IMR-90 (cell line): ENCODE measurements around the gene IFNK. TPM values are rescaled to one million over a fixed set of nuclear protein-coding genes. Genes with fewer than 3 reads are reported as not detected.

Experiments used
- ATAC-seq: fragments of 200-7000 bp; cut with Tn5 transposase; 2 replicates; pipeline ENCODE4 v1.9.1; 2020; ENCODE audit warnings: low read depth, mild to moderate bottlenecking, moderate library complexity
- BruUV-seq: library from RNA; stranded (reverse); fragments of 400-500 nt; replicated peaks from 2 replicates; lab custom pipeline; 2021; lab: Mats Ljungman, UMichigan
- CTCF ChIA-PET: fragments of 300-600 bp; formaldehyde crosslinking; extraction: SDS; loops from one replicate; lab custom pipeline; 2021; ENCODE audit warnings: antibody characterized with exemption; lab: Yijun Ruan, JAX
- POLR2A ChIA-PET: fragments of 300-600 bp; sonication (Branson Sonifier 250); formaldehyde crosslinking; loops from one replicate; lab custom pipeline; 2022; ENCODE audit warnings: antibody characterized with exemption; ENCODE audit not compliant: unreplicated experiment; lab: Charles Lee
- DNase-seq: peaks from one replicate; pipeline ENCODE4 v3.0.0; 2013
- H2AFZ ChIP-seq: replicated peaks from 2 replicates; pipeline ENCODE3; 2013; ENCODE audit warnings: low read length, mild to moderate bottlenecking; ENCODE audit not compliant: poor library complexity
- H2AK5ac ChIP-seq: 2 replicates; pipeline ENCODE4 v1.6.1; 2013; ENCODE audit warnings: low read depth, low read length, inconsistent platforms
- H2AK9ac ChIP-seq: replicated peaks from 2 replicates; pipeline ENCODE3; 2013; ENCODE audit warnings: mild to moderate bottlenecking, low read depth, low read length, moderate library complexity; ENCODE audit not compliant: poor library complexity
- H2BK120ac ChIP-seq: 2 replicates; pipeline ENCODE4 v1.6.1; 2013; ENCODE audit warnings: low read depth, low read length, inconsistent platforms
- H2BK15ac ChIP-seq: 3 replicates; pipeline ENCODE4 v1.6.1; 2013; ENCODE audit warnings: low read depth, low read length, inconsistent platforms
- H2BK20ac ChIP-seq: 2 replicates; pipeline ENCODE4 v1.6.1; 2013; ENCODE audit warnings: low read depth, mild to moderate bottlenecking, inconsistent platforms, low read length, moderate library complexity
- H2BK5ac ChIP-seq: 2 replicates; pipeline ENCODE4 v1.6.1; 2013; ENCODE audit warnings: mild to moderate bottlenecking, low read depth, low read length, inconsistent platforms; ENCODE audit not compliant: poor library complexity, severe bottlenecking
- H3K14ac ChIP-seq: replicated peaks from 2 replicates; pipeline ENCODE4 v1.6.1; 2013; ENCODE audit warnings: low read depth, low read length, inconsistent platforms
- H3K18ac ChIP-seq: 2 replicates; pipeline ENCODE4 v1.6.1; 2013; ENCODE audit warnings: low read depth, low read length, control low read depth
- H3K23ac ChIP-seq: 2 replicates; pipeline ENCODE4 v1.6.1; 2013; ENCODE audit warnings: low read depth, low read length, inconsistent platforms
- H3K27ac ChIP-seq: 2 replicates; pipeline ENCODE4 v1.5.1; 2013; ENCODE audit warnings: mild to moderate bottlenecking, control low read depth, low read length; ENCODE audit not compliant: insufficient read depth
- H3K27me3 ChIP-seq: 2 replicates; pipeline ENCODE4 v1.6.1; 2013; ENCODE audit warnings: low read length; ENCODE audit not compliant: control insufficient read depth, insufficient read depth
- H3K36me3 ChIP-seq: 2 replicates; pipeline ENCODE4 v1.6.1; 2013; ENCODE audit warnings: low read length, mixed read lengths; ENCODE audit not compliant: control insufficient read depth, insufficient read depth
- H3K4ac ChIP-seq: 2 replicates; pipeline ENCODE4 v1.6.1; 2013; ENCODE audit warnings: low read depth, low read length, inconsistent platforms
- H3K4me1 ChIP-seq: 2 replicates; pipeline ENCODE4 v1.6.1; 2013; ENCODE audit warnings: low read length, mixed read lengths; ENCODE audit not compliant: control insufficient read depth, insufficient read depth
- H3K4me2 ChIP-seq: 2 replicates; pipeline ENCODE4 v1.6.1; 2013; ENCODE audit warnings: low read depth, mild to moderate bottlenecking, control low read depth, low read length, moderate library complexity
- H3K4me3 ChIP-seq: 2 replicates; pipeline ENCODE4 v1.5.1; 2013; ENCODE audit warnings: low read depth, mild to moderate bottlenecking, control low read depth, low read length, moderate library complexity; ENCODE audit not compliant: insufficient read depth
- H3K56ac ChIP-seq: 2 replicates; pipeline ENCODE4 v1.6.1; 2013; ENCODE audit warnings: low read length, inconsistent platforms; ENCODE audit not compliant: insufficient read depth; ENCODE audit errors: extremely low read depth
- H3K79me1 ChIP-seq, 2 experiments: 2 replicates each; pipeline ENCODE4 v1.6.1; 2013; ENCODE audit warnings: low read length in 2 of 2, inconsistent platforms in 1 of 2, low read depth in 1 of 2
- H3K9ac ChIP-seq: 2 replicates; pipeline ENCODE4 v1.6.1; 2013; ENCODE audit warnings: low read depth, low read length, control low read depth
- H3K9me1 ChIP-seq: 2 replicates; pipeline ENCODE4 v1.6.1; 2013; ENCODE audit warnings: low read length, inconsistent platforms; ENCODE audit not compliant: insufficient read depth
- H3K9me3 ChIP-seq: 2 replicates; pipeline ENCODE4 v1.6.1; 2013; ENCODE audit warnings: low read length; ENCODE audit not compliant: control insufficient read depth, insufficient read depth
- H4K20me1 ChIP-seq: 2 replicates; pipeline ENCODE4 v1.6.1; 2013; ENCODE audit warnings: low read length, inconsistent platforms; ENCODE audit not compliant: insufficient read depth
- H4K5ac ChIP-seq: 2 replicates; pipeline ENCODE4 v1.6.1; 2013; ENCODE audit warnings: mild to moderate bottlenecking, low read depth, low read length, control low read depth
- H4K8ac ChIP-seq, 2 experiments: 2 replicates each; pipeline ENCODE4 v1.6.1; 2013; ENCODE audit warnings: low read depth in 2 of 2, low read length in 2 of 2, control low read depth in 1 of 2, inconsistent platforms in 1 of 2
- H4K91ac ChIP-seq: 2 replicates; pipeline ENCODE4 v1.6.1; 2013; ENCODE audit warnings: low read depth, low read length, inconsistent platforms; ENCODE audit not compliant: insufficient read depth
- CHD1 ChIP-seq: IDR thresholded peaks from 2 replicates; pipeline ENCODE4 v1.6.1; 2012; ENCODE audit warnings: low read depth, low read length, improper control_type of control experiment
- MAFK ChIP-seq: IDR thresholded peaks from 2 replicates; pipeline ENCODE4 v1.6.1; 2012; ENCODE audit warnings: low read depth, low read length, improper control_type of control experiment
- MXI1 ChIP-seq: IDR thresholded peaks from 2 replicates; pipeline ENCODE4 v1.6.1; 2012; ENCODE audit warnings: low read depth, mild to moderate bottlenecking, low read length, moderate library complexity, borderline replicate concordance
- POLR2A ChIP-seq: IDR thresholded peaks from 2 replicates; pipeline ENCODE4 v1.6.1; 2012; ENCODE audit warnings: mild to moderate bottlenecking, low read depth, low read length
- RAD21 ChIP-seq: IDR thresholded peaks from 2 replicates; pipeline ENCODE4 v1.6.1; 2012; ENCODE audit warnings: low read length, improper control_type of control experiment
- RFX5 ChIP-seq: IDR thresholded peaks from 2 replicates; pipeline ENCODE4 v1.8.0; 2012; ENCODE audit warnings: low read depth, mild to moderate bottlenecking, low read length, moderate library complexity
- WGBS, 2 experiments: methylation state at CpG; one replicate each; pipeline versions ENCODE4 v1.1.5 to v1.1.7; 2013; ENCODE audit warnings: missing lambda C conversion rate in 2 of 2; ENCODE audit not compliant: insufficient read length in 1 of 2; ENCODE audit errors: extremely low coverage in 2 of 2; 5-methylcytosine and 5-hydroxymethylcytosine counted together
- dilution Hi-C: fragments of 300-500 bp; cut with HindIII; formaldehyde crosslinking; loops from one replicate; pipeline ENCODE4 v1.14.3; 2018; ENCODE audit warnings: low sequenced_read_pairs; ENCODE audit not compliant: unreplicated experiment
- in situ Hi-C: fragments of 300-500 bp; cut with MboI; formaldehyde crosslinking; loops from 3 replicates; pipeline ENCODE4 v1.14.3; 2019; ENCODE audit warnings: low sequenced_read_pairs, inconsistent platforms, mixed read lengths
- intact Hi-C: fragments of 100-400 bp; cut with micrococcal nuclease; formaldehyde crosslinking; loops from 2 replicates; pipeline ENCODE4 v1.10.0; 2022
- polyA plus RNA-seq, 3 experiments: library from polyadenylated mRNA; depleted of rRNA; stranded (reverse); fragments of >200 nt; gene quantifications; 2 replicates each; pipeline ENCODE4 v1.2.3, GENCODE V29; 2012; ENCODE audit warnings: low replicate concordance in 1 of 3
- total RNA-seq: library from RNA; depleted of rRNA; stranded (reverse); fragments of >200 nt; gene quantifications from 2 replicates; pipeline ENCODE4 v1.2.3, GENCODE V29; 2012

Gene IFNK
- total and polyA plus RNA-seq, 2 of the 4 experiments (the other 2 are of a cell fraction), result not detected

- peak within 1 kb of the TSS; percentile 39; the same call in 1 of the 2 replicates for H3K56ac ChIP-seq
- H2BK120ac ChIP-seq, result no peak within 1 kb of the TSS
- H3K9ac ChIP-seq, result peak within 1 kb of the TSS; percentile 76
- intact Hi-C loops, result loop anchor here (1.0 kb wide), 1 partner anchor 33 kb away; no protein-coding TSS in a partner anchor
- ATAC-seq (peak; percentile 96), DNase-seq (peak; percentile 31)
- no peaks in the 10 kb centered on the region for H3K9me3 ChIP-seq
- H4K91ac ChIP-seq, result peak within 1 kb of the TSS; percentile 10; the same call in 1 of the 2 replicates
- no TSS peak for BruUV-seq
- dilution Hi-C loops, result no loop called here
- in situ Hi-C loops, result no loop called here
- TF ChIP-seq RFX5 (no peak), POLR2A (peak; percentile 90), MAFK (no peak), RAD21 (no peak), MXI1 (peak; percentile 46; the same call in 1 of the 2 replicates), CHD1 (0 out of 2 replicates have a peak, but pooled peaks have one; percentile 31)
- no peaks in the 10 kb centered on the region for H3K9me1 ChIP-seq
- peak within 1 kb of the TSS; percentile 61 for H3K23ac ChIP-seq
- H2AFZ ChIP-seq, result peak within 1 kb of the TSS; percentile 95
- H3K4me1 ChIP-seq, result no peaks in the 10 kb centered on the region; the same call in 1 of the 2 replicates
- 0% methylated on average over 1 of the region's 72 CpGs; no CpG with 5 or more reads in 1 of the 2 experiments for WGBS, 2 experiments
- peaks cover 0 to 8% of the 10 kb centered on the region in 2 experiments; a peak in 2 of 4 replicates for H3K79me1 ChIP-seq
- no peak within 1 kb of the TSS for H2AK5ac ChIP-seq
- no peaks in the 10 kb centered on the region for H3K27me3 ChIP-seq
- ChIA-PET POLR2A (no interaction called here), CTCF (interaction anchor here (0.6 kb wide), 1 partner anchor 226 kb away, joined by 3 read pairs; no protein-coding TSS in a partner anchor)
- H2BK20ac ChIP-seq, result no peak within 1 kb of the TSS
- H3K36me3 ChIP-seq, result no peaks in the 10 kb centered on the region
- H3K4me2 ChIP-seq, result peak within 1 kb of the TSS; percentile 91
- H2AK9ac ChIP-seq, result peak within 1 kb of the TSS; percentile 77
- peak within 1 kb of the TSS; percentile 29; the same call in 1 of the 2 replicates for H4K5ac ChIP-seq
- no peak within 1 kb of the TSS for H3K18ac ChIP-seq
- peak within 1 kb of the TSS; percentile 3; the same call in 1 of the 2 replicates for H3K4ac ChIP-seq
- no peak within 1 kb of the TSS for H2BK15ac ChIP-seq
- H3K14ac ChIP-seq, result 0 out of 2 replicates have a peak within 1 kb of the TSS, but pooled peaks have one; percentile 6
- H2BK5ac ChIP-seq, result peak within 1 kb of the TSS; percentile 32
- peak within 1 kb of the TSS; percentile 58 for H3K27ac ChIP-seq
- peaks cover 3% of the 10 kb centered on the region; the same call in 1 of the 2 replicates for H4K20me1 ChIP-seq
- peak within 1 kb of the TSS; percentile 75 for H3K4me3 ChIP-seq
- H4K8ac ChIP-seq, result peak within 1 kb of the TSS in 1 of 2 experiments; percentile 44; a peak in 2 of 4 replicates
Observed at GRCh38 chr9:27572918-27573633, 49.0 kb downstream of the IFNK start, which contains the start of gene C9orf72. TSS of gene C9orf72 (minus strand) at chr9:27573481. CDS start at chr9:27567120, 6,361 bp downstream.
